HG03135 (cell line): ENCODE results near the gene ADA.

Experiments used
- ATAC-seq: cut with Tn5 transposase; IDR thresholded peaks from one replicate; pipeline ENCODE4 v1.9.1; 2021; ENCODE audit warnings: mild to moderate bottlenecking, moderate library complexity; ENCODE audit not compliant: unreplicated experiment

The ADA gene

GRCh38 chr20:44583157-44583556 lies 68.3 kb downstream of the ADA start:
- no peak for ATAC-seq

- ATAC-seq: no peak
Observed at GRCh38 chr20:44582311-44583025, 69.0 kb downstream of the ADA start, which contains the start of gene PKIG. Gene PKIG, plus strand, starts transcription at chr20:44582579. Its CDS starts 31,978 bp downstream, at chr20:44614557.

GRCh38 chr20:44581515-44581914 lies 70.0 kb downstream of the ADA start:
- ATAC-seq: no peak

- ATAC-seq: no peak
Observed at GRCh38 chr20:44580581-44581268, 70.8 kb downstream of the ADA start.

- no peak for ATAC-seq
Observed at GRCh38 chr20:44579313-44580081, 72.0 kb downstream of the ADA start.

GRCh38 chr20:44576297-44576696 lies 75.2 kb downstream of the ADA start:
- no peak for ATAC-seq

GRCh38 chr20:44574372-44574771 lies 77.1 kb downstream of the ADA start:
- ATAC-seq: no peak

- no peak for ATAC-seq
Observed at GRCh38 chr20:44573501-44573869, 78.0 kb downstream of the ADA start.

- no peak for ATAC-seq
Observed at GRCh38 chr20:44572551-44573500, 78.7 kb downstream of the ADA start.

- ATAC-seq: no peak
Observed at GRCh38 chr20:44571362-44571988, 80.0 kb downstream of the ADA start.

GRCh38 chr20:44570367-44570766 lies 81.1 kb downstream of the ADA start:
- ATAC-seq: no peak
